ENCODE data around the gene HDAC4.

- no peak for TF ChIP-seq RCOR1 (IDR thresholded peaks at IDR 0.05; ENCODE audit: low read depth, low read length)
- no peak for TF ChIP-seq CTCF (IDR thresholded peaks at IDR 0.05)
- TF ChIP-seq PBX3 (IDR thresholded peaks at IDR 0.05): no peak
- no peak for TF ChIP-seq FOSL2 (IDR thresholded peaks at IDR 0.05)
- TF ChIP-seq FOSL2 (CRISPR knock-in tag; IDR thresholded peaks at IDR 0.05): no peak
- no peak for TF ChIP-seq POLR2A (IDR thresholded peaks at IDR 0.05; ENCODE audit: low read length)
- TF ChIP-seq CHD2 (IDR thresholded peaks at IDR 0.05; ENCODE audit: low read length, partially characterized antibody): no peak
- TF ChIP-seq SREBF2 (IDR thresholded peaks at IDR 0.05): no peak
Measured at GRCh38 chr2:239311132-239312040, 89.4 kb downstream of the HDAC4 start.

Data from A549 (cell line).